ENCODE data around the gene OR5K4. TPM values are rescaled to one million over a fixed set of nuclear protein-coding genes. Genes with fewer than 3 reads are reported as not detected.
A peak's percentile ranks its signal among the peaks of the same experiment; 100 is the strongest.
"Not testable (repeated sequence)": the region's sequence is repeated elsewhere in the genome, so short reads cannot be mapped to it uniquely, and the experiment has no call there.

The OR5K4 gene
- total RNA-seq, 2 experiments from 2014 or later, result not detected

GRCh38 chr3:98359250-98359649, 5.6 kb downstream of the OR5K4 start:
- Mint-ChIP-seq H3K4me1 (no peaks in the 10 kb centered on the region), H3K27me3 (peaks cover 3% of the 10 kb centered on the region), H3K27ac (no peak overlapping the region), H3K9me3 (peaks cover 12% of the 10 kb centered on the region), H3K4me3 (no peak overlapping the region), H3K36me3 (no peaks in the 10 kb centered on the region)
- DNase-seq, result no peak

GRCh38 chr3:98359993-98360675, 6.5 kb downstream of the OR5K4 start:
- H3K36me3 Mint-ChIP-seq, result no peaks in the 10 kb centered on the region

GRCh38 chr3:98360681-98361080, 7.0 kb downstream of the OR5K4 start:
- no peak for DNase-seq
- Mint-ChIP-seq H3K27me3 (peaks cover 3% of the 10 kb centered on the region), H3K4me1 (no peaks in the 10 kb centered on the region), H3K27ac (no peak overlapping the region), H3K9me3 (peaks cover 14% of the 10 kb centered on the region), H3K36me3 (no peaks in the 10 kb centered on the region), H3K4me3 (no peak overlapping the region)

More at GRCh38 chr3:98359993-98360675, 6.5 kb downstream of the OR5K4 start:
- DNase-seq, result peak; percentile 4
- H3K4me1 Mint-ChIP-seq, result no peaks in the 10 kb centered on the region
- peaks cover 3% of the 10 kb centered on the region for H3K27me3 Mint-ChIP-seq
- no peak overlapping the region for H3K27ac Mint-ChIP-seq
- no peak overlapping the region for H3K4me3 Mint-ChIP-seq
- peaks cover 12% of the 10 kb centered on the region for H3K9me3 Mint-ChIP-seq

GRCh38 chr3:98361289-98361688, 7.6 kb downstream of the OR5K4 start:
- no peak overlapping the region for H3K27ac Mint-ChIP-seq
- no peaks in the 10 kb centered on the region for H3K36me3 Mint-ChIP-seq
- no peak for DNase-seq
- peaks cover 15% of the 10 kb centered on the region for H3K9me3 Mint-ChIP-seq
- no peak overlapping the region for H3K4me3 Mint-ChIP-seq
- H3K4me1 Mint-ChIP-seq, result no peaks in the 10 kb centered on the region
- H3K27me3 Mint-ChIP-seq, result peaks cover 3% of the 10 kb centered on the region

- Mint-ChIP-seq H3K36me3 (no peaks in the 10 kb centered on the region), H3K27ac (no peak overlapping the region), H3K27me3 (peaks cover 5% of the 10 kb centered on the region), H3K4me1 (peaks cover 4% of the 10 kb centered on the region), H3K9me3 (peaks cover 5% of the 10 kb centered on the region), H3K4me3 (no peak overlapping the region)
- no peak for DNase-seq
Observed at GRCh38 chr3:98367464-98368246, 14.0 kb downstream of the OR5K4 start.

GRCh38 chr3:98371186-98371585, 17.5 kb downstream of the OR5K4 start:
- Mint-ChIP-seq H3K4me3 (no peak overlapping the region), H3K27ac (no peak overlapping the region), H3K9me3 (peaks cover 3% of the 10 kb centered on the region), H3K4me1 (peaks cover 4% of the 10 kb centered on the region), H3K36me3 (no peaks in the 10 kb centered on the region), H3K27me3 (peaks cover 5% of the 10 kb centered on the region)
- no peak for DNase-seq

GRCh38 chr3:98371853-98372252, 18.2 kb downstream of the OR5K4 start:
- Mint-ChIP-seq H3K9me3 (peaks cover 3% of the 10 kb centered on the region), H3K4me3 (no peak overlapping the region), H3K27ac (no peak overlapping the region), H3K36me3 (no peaks in the 10 kb centered on the region), H3K27me3 (peaks cover 5% of the 10 kb centered on the region), H3K4me1 (peaks cover 4% of the 10 kb centered on the region)
- no peak for DNase-seq

- Mint-ChIP-seq H3K27me3 (peaks cover 5% of the 10 kb centered on the region), H3K9me3 (peaks cover 3% of the 10 kb centered on the region), H3K4me3 (no peak overlapping the region), H3K27ac (no peak overlapping the region), H3K36me3 (no peaks in the 10 kb centered on the region), H3K4me1 (peaks cover 4% of the 10 kb centered on the region)
- DNase-seq, result no peak
Observed at GRCh38 chr3:98372445-98372844, 18.8 kb downstream of the OR5K4 start.

GRCh38 chr3:98376631-98377030, 23.0 kb downstream of the OR5K4 start:
- H3K9me3 Mint-ChIP-seq, result peaks cover 2% of the 10 kb centered on the region
- H3K4me3 Mint-ChIP-seq, result no peak overlapping the region
- peaks cover 4% of the 10 kb centered on the region for H3K27me3 Mint-ChIP-seq
- no peak overlapping the region for H3K27ac Mint-ChIP-seq
- H3K4me1 Mint-ChIP-seq, result peaks cover 4% of the 10 kb centered on the region
- no peak for DNase-seq
- no peaks in the 10 kb centered on the region for H3K36me3 Mint-ChIP-seq

GRCh38 chr3:98388147-98388546, 34.5 kb downstream of the OR5K4 start:
- Mint-ChIP-seq H3K4me1 (no peaks in the 10 kb centered on the region), H3K27me3 (peaks cover 26% of the 10 kb centered on the region), H3K36me3 (no peaks in the 10 kb centered on the region), H3K9me3 (no peaks in the 10 kb centered on the region), H3K27ac (no peak overlapping the region), H3K4me3 (no peak overlapping the region)
- DNase-seq, result no peak

- Mint-ChIP-seq H3K9me3 (no peaks in the 10 kb centered on the region), H3K4me1 (no peaks in the 10 kb centered on the region), H3K36me3 (no peaks in the 10 kb centered on the region), H3K27me3 (peaks cover 32% of the 10 kb centered on the region), H3K4me3 (no peak within 1 kb of the TSS), H3K27ac (no peak within 1 kb of the TSS)
- no peak for DNase-seq
Observed at GRCh38 chr3:98390366-98390765, 36.7 kb downstream of the OR5K4 start, which contains the start of gene OR5K3. Gene OR5K3, plus strand, starts transcription at chr3:98390666. Its CDS starts 0 bp downstream, at chr3:98390666.

- H3K4me1 Mint-ChIP-seq, result no peaks in the 10 kb centered on the region
- H3K27ac Mint-ChIP-seq, result no peak overlapping the region
- H3K36me3 Mint-ChIP-seq, result no peaks in the 10 kb centered on the region
- peaks cover 15% of the 10 kb centered on the region for H3K9me3 Mint-ChIP-seq
- DNase-seq, result no peak
- H3K4me3 Mint-ChIP-seq, result no peak overlapping the region
- peaks cover 19% of the 10 kb centered on the region for H3K27me3 Mint-ChIP-seq
Observed at GRCh38 chr3:98395101-98395500, 41.4 kb downstream of the OR5K4 start.

GRCh38 chr3:98396482-98396881, 42.8 kb downstream of the OR5K4 start:
- H3K9me3 Mint-ChIP-seq, result peaks cover 22% of the 10 kb centered on the region
- H3K4me1 Mint-ChIP-seq, H3K36me3 Mint-ChIP-seq, DNase-seq, H3K27ac Mint-ChIP-seq, H3K4me3 Mint-ChIP-seq: not testable (repeated sequence)
- H3K27me3 Mint-ChIP-seq, result peaks cover 13% of the 10 kb centered on the region

- Mint-ChIP-seq H3K4me1 (peaks cover 3% of the 10 kb centered on the region), H3K4me3 (no peak overlapping the region), H3K27ac (no peak overlapping the region), H3K36me3 (peaks cover 1% of the 10 kb centered on the region), H3K27me3 (peaks cover 13% of the 10 kb centered on the region), H3K9me3 (peaks cover 22% of the 10 kb centered on the region)
- DNase-seq, result no peak
Observed at GRCh38 chr3:98398513-98398912, 44.9 kb downstream of the OR5K4 start.

- Mint-ChIP-seq H3K4me1 (peaks cover 3% of the 10 kb centered on the region), H3K4me3 (no peak overlapping the region), H3K27ac (no peak overlapping the region), H3K9me3 (peaks cover 48% of the 10 kb centered on the region), H3K27me3 (no peaks in the 10 kb centered on the region), H3K36me3 (peaks cover 9% of the 10 kb centered on the region)
- DNase-seq, result no peak
Observed at GRCh38 chr3:98402507-98402906, 48.9 kb downstream of the OR5K4 start.
